NOMO-1 treated with dmso at 0.1 percent for 144 hours (cell line): Measurements from ENCODE around the gene CFB.
"Not testable (repeated sequence)": the region's sequence is repeated elsewhere in the genome, so short reads cannot be mapped to it uniquely, and the experiment has no call there.

Experiments
- DNase-seq: peaks from one replicate; lab custom pipeline; 2025; ENCODE audit not compliant: unreplicated experiment; lab: John Stamatoyannopoulos, UW

Gene CFB

GRCh38 chr6:31969712-31970603, 24.1 kb downstream of the CFB start:
- DNase-seq = no peak

- no peak for DNase-seq
Measured at GRCh38 chr6:31970604-31971271, 24.8 kb downstream of the CFB start.

GRCh38 chr6:31971279-31971992, 25.5 kb downstream of the CFB start:
- DNase-seq = no peak

- DNase-seq = peak; percentile 95
Measured at GRCh38 chr6:31971993-31972708, 26.3 kb downstream of the CFB start, which contains the start of gene DXO. Gene DXO, minus strand, starts transcription at chr6:31972138. Its CDS starts 463 bp downstream, at chr6:31971675.

GRCh38 chr6:31972709-31973350, 26.9 kb downstream of the CFB start:
- no peak for DNase-seq

GRCh38 chr6:31976065-31976464, 30.2 kb downstream of the CFB start:
- DNase-seq = not testable (repeated sequence)

- no peak for DNase-seq
Measured at GRCh38 chr6:31977816-31978431, 32.0 kb downstream of the CFB start.

GRCh38 chr6:31978831-31979230, 32.9 kb downstream of the CFB start:
- DNase-seq = no peak

- no peak for DNase-seq
Measured at GRCh38 chr6:31979238-31979898, 33.5 kb downstream of the CFB start.

GRCh38 chr6:31980195-31980876, 34.4 kb downstream of the CFB start:
- not testable (repeated sequence) for DNase-seq

- DNase-seq = not testable (repeated sequence)
Measured at GRCh38 chr6:31980998-31981397, 35.1 kb downstream of the CFB start.

- DNase-seq = not testable (repeated sequence)
Measured at GRCh38 chr6:31981744-31982143, 35.8 kb downstream of the CFB start, which contains the start of gene C4A. Gene C4A, plus strand, starts transcription at chr6:31982057. Its CDS starts 51 bp downstream, at chr6:31982108.

- DNase-seq = not testable (repeated sequence)
Measured at GRCh38 chr6:31989363-31989762, 43.5 kb downstream of the CFB start.

- DNase-seq = not testable (repeated sequence)
Measured at GRCh38 chr6:31994421-31994820, 48.5 kb downstream of the CFB start.

- DNase-seq = not testable (repeated sequence)
Measured at GRCh38 chr6:31996385-31996784, 50.5 kb downstream of the CFB start.
